T follicular helper cell (primary cell): ENCODE measurements around the gene SLC27A5.

Experiments used
- DNase-seq: peaks from one replicate; pipeline ENCODE4 v3.0.0-alpha.2; 2020; ENCODE audit warnings: low read depth
- total RNA-seq, 2 experiments: gene quantifications; one replicate each; lab custom pipeline; 2026; lab: John Stamatoyannopoulos, UW

The SLC27A5 gene, protein sequence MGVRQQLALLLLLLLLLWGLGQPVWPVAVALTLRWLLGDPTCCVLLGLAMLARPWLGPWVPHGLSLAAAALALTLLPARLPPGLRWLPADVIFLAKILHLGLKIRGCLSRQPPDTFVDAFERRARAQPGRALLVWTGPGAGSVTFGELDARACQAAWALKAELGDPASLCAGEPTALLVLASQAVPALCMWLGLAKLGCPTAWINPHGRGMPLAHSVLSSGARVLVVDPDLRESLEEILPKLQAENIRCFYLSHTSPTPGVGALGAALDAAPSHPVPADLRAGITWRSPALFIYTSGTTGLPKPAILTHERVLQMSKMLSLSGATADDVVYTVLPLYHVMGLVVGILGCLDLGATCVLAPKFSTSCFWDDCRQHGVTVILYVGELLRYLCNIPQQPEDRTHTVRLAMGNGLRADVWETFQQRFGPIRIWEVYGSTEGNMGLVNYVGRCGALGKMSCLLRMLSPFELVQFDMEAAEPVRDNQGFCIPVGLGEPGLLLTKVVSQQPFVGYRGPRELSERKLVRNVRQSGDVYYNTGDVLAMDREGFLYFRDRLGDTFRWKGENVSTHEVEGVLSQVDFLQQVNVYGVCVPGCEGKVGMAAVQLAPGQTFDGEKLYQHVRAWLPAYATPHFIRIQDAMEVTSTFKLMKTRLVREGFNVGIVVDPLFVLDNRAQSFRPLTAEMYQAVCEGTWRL
- 11.1 to 11.3 reads per million in 2 experiments for total RNA-seq

DNA sequence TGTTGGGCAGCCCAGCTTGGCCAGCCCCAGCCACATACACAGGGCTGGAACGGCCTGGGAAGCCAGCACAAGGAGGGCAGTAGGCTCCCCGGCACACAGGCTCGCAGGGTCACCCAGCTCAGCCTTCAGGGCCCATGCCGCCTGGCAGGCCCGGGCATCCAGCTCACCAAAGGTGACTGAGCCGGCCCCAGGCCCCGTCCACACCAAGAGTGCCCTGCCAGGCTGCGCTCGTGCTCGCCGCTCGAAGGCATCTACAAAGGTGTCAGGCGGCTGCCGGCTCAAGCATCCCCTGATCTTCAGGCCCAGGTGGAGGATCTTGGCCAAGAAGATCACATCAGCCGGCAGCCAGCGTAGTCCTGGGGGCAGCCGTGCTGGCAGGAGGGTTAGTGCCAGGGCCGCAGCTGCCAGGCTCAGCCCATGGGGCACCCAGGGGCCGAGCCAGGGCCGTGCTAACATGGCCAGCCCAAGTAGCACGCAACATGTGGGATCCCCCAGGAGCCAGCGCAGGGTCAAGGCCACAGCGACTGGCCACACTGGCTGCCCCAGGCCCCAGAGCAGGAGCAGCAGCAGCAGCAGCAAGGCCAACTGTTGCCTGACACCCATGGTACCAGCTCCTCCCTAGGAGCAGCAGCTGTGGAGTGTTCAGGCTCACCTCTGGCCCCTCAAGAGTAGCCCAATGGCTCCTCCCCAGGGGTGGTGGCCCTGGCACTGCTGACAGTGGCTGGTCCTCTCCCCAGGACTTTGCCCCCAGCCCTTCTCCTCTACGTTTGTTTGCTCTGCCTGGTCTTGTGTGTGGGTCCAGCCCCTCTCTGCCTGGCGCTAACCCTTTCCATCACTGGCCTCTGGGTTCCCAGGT lies at the start of gene SLC27A5:
Gene SLC27A5, minus strand, starts transcription at position 640 of the 856 bp plus-strand sequence. Its CDS starts 37 bp downstream, at position 603.
- DNase-seq, result no peak

DNA sequence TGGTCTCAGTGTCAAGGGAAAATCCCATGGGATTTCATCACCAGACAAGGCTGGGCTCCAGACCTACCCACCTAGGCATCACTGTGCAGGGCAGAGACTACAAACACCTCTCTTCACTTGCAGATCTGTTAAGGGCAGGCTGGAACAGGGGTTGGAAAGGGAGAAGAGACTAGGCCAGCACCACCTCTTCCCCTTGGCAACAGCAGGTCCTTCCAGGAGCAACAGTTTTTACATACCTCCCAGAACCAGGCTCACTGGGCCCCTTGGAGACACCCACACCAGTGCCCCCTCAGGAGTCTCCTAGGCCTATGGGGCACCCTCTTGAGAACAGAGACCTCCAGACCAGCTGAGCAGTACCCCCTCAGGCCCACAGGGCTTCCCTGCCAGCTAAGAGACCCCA lies 49.1 kb upstream of the SLC27A5 start:
- no peak for DNase-seq

DNA sequence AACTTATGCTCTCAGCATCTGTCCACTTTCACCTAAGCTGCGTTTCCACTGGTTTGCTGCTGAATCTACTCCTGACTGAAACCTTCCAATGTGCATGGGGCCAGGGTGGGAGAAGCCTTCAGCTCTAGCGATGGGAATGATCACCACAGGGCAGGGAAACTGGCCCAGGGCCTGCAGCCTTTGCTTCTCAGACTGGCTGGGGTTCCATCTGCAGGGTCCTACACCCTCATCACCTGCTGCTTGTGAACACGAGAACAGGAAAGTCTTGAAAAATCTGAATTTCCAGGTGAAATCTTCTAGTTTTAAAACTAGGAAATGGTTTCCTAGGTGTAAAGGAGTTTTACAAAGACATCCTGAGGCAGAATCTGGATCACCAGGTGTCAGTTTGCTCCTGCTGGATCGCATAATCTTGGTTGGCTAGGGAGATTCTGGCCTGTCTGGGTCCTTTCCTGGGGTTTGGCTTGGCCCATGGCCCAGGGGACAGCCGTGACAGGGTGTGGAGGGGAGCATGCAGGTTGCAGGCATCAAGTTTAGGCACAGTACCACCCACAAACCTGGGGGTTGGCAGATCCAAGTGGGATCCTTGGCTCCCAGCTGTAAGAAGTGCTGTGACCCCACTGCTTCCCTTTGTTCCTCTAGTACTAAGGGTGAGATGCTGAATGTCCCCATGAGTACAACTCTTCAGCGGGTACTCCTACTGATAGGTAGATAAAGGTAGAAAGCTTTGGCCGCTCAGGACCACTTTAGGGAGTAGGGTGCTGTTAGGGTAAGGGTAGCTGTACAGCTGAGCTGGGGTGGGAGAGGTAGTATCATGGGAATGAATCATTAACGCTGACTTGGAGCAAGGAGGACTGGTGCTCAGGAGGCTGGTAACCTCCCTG lies 48.5 kb upstream of the SLC27A5 start:
- no peak for DNase-seq

GRCh38 chr19:58559275-58560006 lies 47.6 kb upstream of the SLC27A5 start:
- DNase-seq, result no peak

DNA sequence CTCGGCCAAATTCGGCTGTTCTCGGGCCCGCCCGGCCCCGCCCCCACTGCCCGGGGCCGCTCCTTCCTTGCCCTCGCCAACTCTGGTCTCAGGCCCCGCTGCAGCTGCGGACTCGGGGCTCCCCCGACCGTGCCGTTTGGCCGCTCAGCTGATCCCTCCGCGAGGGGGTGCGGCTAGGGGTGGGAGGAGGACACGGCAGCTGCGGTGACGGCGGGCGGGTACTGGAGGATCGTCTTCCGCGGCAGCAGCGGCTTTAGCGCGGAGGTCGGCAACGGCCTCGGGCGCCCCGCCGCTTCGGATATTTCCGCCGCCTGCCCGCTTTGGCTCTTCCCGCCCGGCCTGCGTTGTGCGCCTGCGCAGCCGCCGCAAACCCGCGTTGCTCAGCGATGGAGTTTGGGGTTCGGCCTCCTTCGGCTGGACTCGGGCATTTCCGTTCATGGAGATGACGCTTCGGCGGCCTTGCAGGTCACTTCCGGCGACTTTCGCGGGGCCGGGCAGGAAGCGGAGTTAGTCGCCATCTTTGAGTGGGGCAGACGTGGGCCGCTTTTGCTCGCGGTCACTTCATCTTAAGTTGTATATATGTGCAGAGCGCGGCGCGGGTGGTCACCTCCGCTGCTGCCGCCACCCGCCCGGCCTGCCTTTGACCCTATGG lies 47.0 kb upstream of the SLC27A5 start:
- DNase-seq, result peak; percentile 100

GRCh38 chr19:58558066-58558622 lies 46.4 kb upstream of the SLC27A5 start, which contains the start of gene UBE2M:
Gene UBE2M (minus strand): TSS chr19:58558611. CDS start chr19:58558381, 230 bp downstream.
- DNase-seq, result peak; percentile 61

DNA sequence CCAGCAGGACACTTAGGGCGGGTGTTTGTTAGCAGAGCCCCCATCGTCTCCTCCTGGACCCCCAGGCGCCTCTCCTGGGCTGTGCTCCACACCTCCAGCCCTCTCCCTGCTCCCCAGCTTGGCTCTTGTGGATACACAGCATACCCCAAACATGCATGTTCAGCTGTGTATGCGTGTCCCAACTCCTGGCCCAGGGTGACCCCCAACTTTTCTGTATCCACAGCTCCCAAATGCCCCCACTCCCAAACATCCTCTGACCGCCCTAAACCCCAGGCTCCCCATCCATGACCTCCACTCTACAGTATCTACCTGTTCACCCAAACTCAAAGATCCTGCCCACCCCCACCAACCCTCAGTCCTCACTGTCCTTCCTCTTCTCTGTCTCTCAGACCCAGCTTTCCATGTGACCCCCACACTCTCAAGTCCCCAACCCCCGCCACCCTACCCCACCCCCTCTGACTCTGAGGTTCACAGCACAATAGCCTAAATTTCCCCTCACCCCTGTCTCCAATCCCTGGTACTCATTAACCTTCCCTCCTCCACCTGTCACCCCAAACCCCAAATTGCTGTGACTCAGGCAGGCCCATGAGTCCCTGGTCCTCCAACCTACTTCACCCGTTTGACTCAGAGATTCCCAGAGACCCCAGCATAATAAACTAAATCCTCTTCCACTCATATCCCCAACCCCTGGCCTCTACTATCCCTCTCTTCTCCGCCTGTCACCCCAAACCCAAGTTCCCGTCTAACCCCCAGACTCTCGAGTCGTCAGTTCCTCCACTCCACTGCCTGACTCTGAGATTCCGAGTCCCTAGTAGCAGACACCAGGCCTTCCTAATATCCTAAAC lies 45.7 kb upstream of the SLC27A5 start:
- DNase-seq, result no peak

DNA sequence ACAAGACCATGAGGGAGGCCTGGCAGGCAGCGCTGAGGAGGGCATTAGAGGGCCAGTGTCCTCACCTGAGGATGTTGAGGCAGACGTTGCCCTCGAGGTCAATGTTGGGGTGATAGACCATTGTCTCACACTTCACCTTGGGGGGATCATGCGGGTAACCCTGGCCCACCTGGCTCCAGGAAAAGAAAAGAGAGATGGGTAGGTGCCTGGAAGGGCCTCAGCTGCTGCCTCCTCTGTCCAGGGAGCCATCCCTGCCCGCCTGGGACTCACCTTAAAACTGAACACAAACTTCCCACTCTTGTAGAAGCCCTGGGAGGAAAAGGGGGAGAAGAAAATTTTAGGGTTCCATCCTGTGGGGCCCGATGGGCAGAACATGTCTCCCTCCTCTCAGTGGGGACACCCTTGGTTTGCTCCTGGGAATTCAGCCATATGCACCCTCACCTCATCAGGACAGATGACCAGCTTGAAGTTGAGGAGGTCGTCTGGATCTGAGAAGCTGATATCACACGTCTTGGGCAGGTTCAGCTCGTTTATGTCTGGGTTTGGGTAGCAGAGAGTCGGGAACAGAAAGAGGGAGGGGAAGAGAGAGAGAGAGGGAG lies 44.9 kb upstream of the SLC27A5 start:
- DNase-seq, result no peak

DNA sequence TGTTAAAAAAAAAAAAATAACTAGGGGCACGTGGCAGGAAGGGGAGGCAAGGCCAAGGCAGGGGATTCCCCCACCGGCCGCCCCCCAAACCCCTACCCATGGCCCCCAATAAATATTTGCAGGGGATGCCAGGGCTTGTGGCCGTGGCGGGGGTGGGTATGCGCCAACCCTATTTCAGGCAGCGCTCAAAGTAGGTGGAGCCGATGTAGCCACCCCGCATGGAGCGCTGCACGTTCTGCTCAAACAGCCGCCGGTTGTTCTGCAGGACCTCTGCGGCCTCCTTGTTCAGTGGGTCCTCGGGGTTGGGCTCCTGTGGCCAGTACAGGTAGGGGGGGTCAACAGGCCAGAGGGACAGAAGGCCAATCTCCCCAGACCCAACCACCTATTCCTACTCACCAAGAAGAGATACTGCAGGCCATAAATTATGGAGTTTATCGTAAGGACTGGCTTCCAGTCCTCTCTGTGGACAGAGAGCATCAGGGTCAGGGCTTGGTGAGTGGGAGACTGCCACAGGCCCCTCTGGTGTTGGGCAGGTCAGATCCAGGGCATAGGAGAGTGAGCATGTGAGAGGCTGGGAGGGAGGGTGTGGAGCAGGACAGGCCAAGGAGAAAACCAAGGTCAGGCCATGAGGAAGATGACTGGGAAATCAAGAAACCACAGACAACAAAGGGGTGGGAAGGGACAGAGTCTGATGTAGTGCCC lies 44.3 kb upstream of the SLC27A5 start:
- no peak for DNase-seq

- DNase-seq, result no peak
These were observed 43.6 kb upstream of the SLC27A5 start for GRCh38 chr19:58555369-58555885.

DNA sequence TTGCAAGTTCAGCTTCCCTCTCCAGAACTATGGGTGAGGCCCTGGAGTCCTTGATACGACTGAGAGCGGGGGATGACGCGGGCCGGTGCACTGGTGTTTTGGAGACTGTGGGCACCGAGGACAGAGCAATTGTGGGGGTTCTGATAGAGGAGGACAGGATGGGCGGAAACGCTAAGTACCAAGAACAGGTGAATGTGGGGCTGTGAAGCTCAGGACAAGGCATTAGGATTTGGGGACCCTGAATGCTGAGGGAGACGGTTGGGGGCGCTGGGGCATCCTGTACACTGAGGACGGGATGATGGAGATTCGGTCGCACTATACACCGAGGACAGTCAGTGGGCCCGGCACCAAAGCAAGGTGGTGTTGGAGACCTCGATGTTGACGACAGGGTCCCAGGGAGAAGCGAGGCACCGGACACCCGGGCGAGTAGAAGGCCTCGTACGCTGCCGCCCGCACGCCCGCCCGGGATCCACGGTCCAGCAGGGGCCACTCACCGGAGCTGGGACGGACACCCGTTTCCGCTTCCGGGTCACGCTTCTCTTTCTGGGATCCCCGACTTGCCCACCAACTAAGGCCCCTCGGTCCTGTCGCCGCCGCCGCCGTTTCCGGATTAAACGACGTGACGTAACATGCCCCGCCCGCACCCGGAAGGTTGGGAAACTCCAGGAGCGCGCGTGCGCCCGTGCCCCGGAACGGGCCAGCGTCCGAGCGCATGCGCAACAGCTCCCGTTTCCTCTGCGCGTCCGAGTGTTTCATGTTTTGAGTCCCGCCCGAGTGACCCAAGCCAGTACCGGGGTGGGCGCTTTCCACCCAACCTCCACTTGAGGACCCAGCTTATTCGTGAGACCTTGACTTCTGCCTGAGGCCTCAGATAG lies 42.9 kb upstream of the SLC27A5 start, which contains the start of gene CHMP2A:
Gene CHMP2A, minus strand, starts transcription at position 612 of the 875 bp plus-strand sequence. CDS start 893 bp downstream, outside the sequence.
- peak; percentile 95 for DNase-seq

DNA sequence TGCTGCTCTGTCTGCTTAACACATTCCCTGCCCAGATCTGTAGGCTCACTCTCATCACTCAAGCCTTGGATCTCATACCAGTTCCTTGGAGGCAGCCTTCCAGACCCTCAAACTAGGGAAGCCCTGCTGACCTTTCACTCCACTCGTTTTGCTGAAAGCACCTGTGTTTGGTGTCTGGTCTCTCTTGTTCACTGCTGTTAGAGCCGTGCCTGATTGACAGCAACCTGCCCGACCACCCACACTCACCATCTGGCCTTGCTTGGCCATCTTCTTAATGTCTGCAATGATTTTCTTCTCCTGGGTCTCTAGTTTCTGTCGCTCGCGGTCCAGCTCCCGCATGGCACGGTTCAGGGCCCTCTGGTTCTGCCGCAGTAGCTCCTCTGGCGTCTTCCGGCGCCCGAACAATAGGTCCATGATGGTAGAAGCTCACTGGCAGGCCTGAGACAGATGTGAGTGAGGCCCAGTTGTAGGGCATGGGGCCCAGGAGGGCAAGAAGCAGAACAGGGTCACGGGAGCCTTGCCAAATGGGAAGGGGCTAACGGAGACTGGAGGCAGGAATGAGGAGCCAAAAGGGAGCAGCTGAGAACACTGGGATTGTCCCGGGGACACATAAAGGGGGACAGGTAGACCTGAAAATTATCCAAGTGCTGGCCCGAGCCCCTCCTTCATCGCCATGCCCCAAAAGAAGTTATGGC lies 42.2 kb upstream of the SLC27A5 start:
- no peak for DNase-seq

- DNase-seq, result no peak
These were observed 40.9 kb upstream of the SLC27A5 start for GRCh38 chr19:58552655-58553054.

DNA sequence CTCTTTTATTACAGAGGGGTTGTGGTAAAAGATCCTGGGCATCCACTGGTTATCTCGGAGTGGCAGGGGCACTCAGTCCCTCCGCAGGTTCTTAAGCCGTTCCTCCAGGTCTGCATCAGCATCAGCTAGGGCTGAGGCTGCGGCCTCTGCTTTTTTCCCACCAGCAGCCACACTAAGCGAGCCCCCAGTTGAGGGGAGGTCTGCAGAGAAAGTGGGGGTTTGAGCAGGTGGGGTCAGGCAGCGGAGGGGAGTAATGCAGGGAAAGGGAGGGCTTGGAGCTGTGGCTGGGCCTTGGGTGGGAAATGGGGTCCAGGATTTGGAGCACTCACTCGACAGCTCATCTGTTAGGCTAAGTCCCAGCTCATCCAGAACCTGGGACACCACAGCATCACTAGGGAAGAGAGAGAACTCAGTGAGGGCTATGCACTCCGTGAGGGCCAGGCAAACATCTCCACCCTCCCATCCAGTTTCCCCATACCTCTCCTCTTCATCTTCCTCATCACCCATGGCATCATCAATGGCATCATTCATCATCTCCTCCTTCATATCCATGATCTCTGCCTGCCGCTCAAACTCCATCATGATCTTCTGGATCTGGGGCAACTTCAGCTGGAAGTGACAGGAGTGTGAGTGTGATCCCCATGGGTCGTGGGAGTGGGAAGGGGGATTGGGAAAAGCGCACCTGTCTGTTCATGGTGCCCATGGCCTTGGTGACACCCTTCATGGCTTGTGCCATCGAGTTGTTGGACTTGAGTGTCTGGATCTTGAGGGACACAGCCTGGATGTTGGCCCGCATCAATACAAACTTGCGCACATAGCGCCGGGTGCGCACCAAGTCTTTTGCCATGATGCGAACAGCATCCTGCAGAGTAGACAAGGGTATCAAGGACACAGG lies 40.0 kb upstream of the SLC27A5 start:
- DNase-seq, result no peak

GRCh38 chr19:58551123-58551497 lies 39.3 kb upstream of the SLC27A5 start:
- no peak for DNase-seq
